ENCODE data around the gene CD300H. TPM values are rescaled to one million over a fixed set of nuclear protein-coding genes. Genes with fewer than 3 reads are reported as not detected.

Gene CD300H
- total RNA-seq, 1 experiment from 2014 or later = not detected

GRCh38 chr17:74516561-74517328 lies 50.6 kb downstream of the CD300H start:
- Histone ChIP-seq H2AFZ (ENCODE audit: low read length) (no peak overlapping the region), H3K79me2 (ENCODE audit: low read length) (no peaks in the 10 kb centered on the region), H3K4me3 (ENCODE audit: low read length) (no peak overlapping the region), H3K27ac (ENCODE audit: low read length) (no peak overlapping the region), H4K20me1 (ENCODE audit: low read length) (no peaks in the 10 kb centered on the region), H3K4me1 (ENCODE audit: insufficient read depth, low read length) (peaks cover 16% of the 10 kb centered on the region), H3K9me3 (ENCODE audit: low read length) (peaks cover 9% of the 10 kb centered on the region; the same call in 1 of the 2 replicates), H3K9me2 (replicated peaks; ENCODE audit: low read length) (no peaks in the 10 kb centered on the region), H3F3A (ENCODE audit: low read length, unreplicated experiment) (peaks cover 12% of the 10 kb centered on the region), H3K9ac (ENCODE audit: low read length) (no peak overlapping the region), H3K27me3 (ENCODE audit: low read length) (0 out of 2 replicates have a peak, but pooled peaks cover 4% of the 10 kb centered on the region), H3K4me2 (ENCODE audit: low read length) (no peak overlapping the region), H3K36me3 (ENCODE audit: low read depth, low read length) (no peaks in the 10 kb centered on the region)
- TF ChIP-seq EZH2 (IDR thresholded peaks at IDR 0.05; ENCODE audit: low read length, unreplicated experiment) = no peak
- no peak for TF ChIP-seq EZH2phosphoT487 (IDR thresholded peaks at IDR 0.05; ENCODE audit: borderline replicate concordance, low read length)
- TF ChIP-seq, protein P1, sequence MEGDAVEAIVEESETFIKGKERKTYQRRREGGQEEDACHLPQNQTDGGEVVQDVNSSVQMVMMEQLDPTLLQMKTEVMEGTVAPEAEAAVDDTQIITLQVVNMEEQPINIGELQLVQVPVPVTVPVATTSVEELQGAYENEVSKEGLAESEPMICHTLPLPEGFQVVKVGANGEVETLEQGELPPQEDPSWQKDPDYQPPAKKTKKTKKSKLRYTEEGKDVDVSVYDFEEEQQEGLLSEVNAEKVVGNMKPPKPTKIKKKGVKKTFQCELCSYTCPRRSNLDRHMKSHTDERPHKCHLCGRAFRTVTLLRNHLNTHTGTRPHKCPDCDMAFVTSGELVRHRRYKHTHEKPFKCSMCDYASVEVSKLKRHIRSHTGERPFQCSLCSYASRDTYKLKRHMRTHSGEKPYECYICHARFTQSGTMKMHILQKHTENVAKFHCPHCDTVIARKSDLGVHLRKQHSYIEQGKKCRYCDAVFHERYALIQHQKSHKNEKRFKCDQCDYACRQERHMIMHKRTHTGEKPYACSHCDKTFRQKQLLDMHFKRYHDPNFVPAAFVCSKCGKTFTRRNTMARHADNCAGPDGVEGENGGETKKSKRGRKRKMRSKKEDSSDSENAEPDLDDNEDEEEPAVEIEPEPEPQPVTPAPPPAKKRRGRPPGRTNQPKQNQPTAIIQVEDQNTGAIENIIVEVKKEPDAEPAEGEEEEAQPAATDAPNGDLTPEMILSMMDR (conservative IDR thresholded peaks at IDR 0.05; ENCODE audit: low read depth, low read length) = no peak
- BruUV-seq (replicated peaks) = no TSS peak
- intact Hi-C loops (cut with micrococcal nuclease) = no loop called here
- no peak for DNase-seq
- ChIA-PET CTCF (no interaction called here), POLR2A (ENCODE audit: unreplicated experiment) (no interaction called here)
- no peak for ATAC-seq

- Histone ChIP-seq H3K27me3 (ENCODE audit: low read length) (no peaks in the 10 kb centered on the region), H3K9ac (ENCODE audit: low read length) (no peak overlapping the region), H2AFZ (ENCODE audit: low read length) (no peak overlapping the region), H3K27ac (ENCODE audit: low read length) (no peak overlapping the region), H3K4me1 (ENCODE audit: insufficient read depth, low read length) (peaks cover 20% of the 10 kb centered on the region), H3F3A (ENCODE audit: low read length, unreplicated experiment) (peaks cover 12% of the 10 kb centered on the region), H3K79me2 (ENCODE audit: low read length) (no peaks in the 10 kb centered on the region), H3K9me2 (replicated peaks; ENCODE audit: low read length) (no peaks in the 10 kb centered on the region), H3K36me3 (ENCODE audit: low read depth, low read length) (no peaks in the 10 kb centered on the region), H3K4me2 (ENCODE audit: low read length) (no peak overlapping the region), H4K20me1 (ENCODE audit: low read length) (no peaks in the 10 kb centered on the region), H3K9me3 (ENCODE audit: low read length) (peaks cover 9% of the 10 kb centered on the region; the same call in 1 of the 2 replicates), H3K4me3 (ENCODE audit: low read length) (no peak overlapping the region)
- BruUV-seq (replicated peaks) = no TSS peak
- ChIA-PET POLR2A (ENCODE audit: unreplicated experiment) (no interaction called here), CTCF (interaction anchor here (0.6 kb wide), 1 partner anchor 113 kb away, joined by 3 read pairs; no protein-coding TSS in a partner anchor)
- TF ChIP-seq, protein P1 (conservative IDR thresholded peaks at IDR 0.05; ENCODE audit: low read depth, low read length) = no peak
- TF ChIP-seq EZH2 (IDR thresholded peaks at IDR 0.05; ENCODE audit: low read length, unreplicated experiment) (no peak), EZH2phosphoT487 (IDR thresholded peaks at IDR 0.05; ENCODE audit: borderline replicate concordance, low read length) (no peak)
- DNase-seq = no peak
- no peak for ATAC-seq
- intact Hi-C loops (cut with micrococcal nuclease) = no loop called here
Observed at GRCh38 chr17:74515941-74516340, 51.4 kb downstream of the CD300H start.

All from PC-3 (cell line).